RWPE1 (cell line): ENCODE data around the gene DDN.

Experiments
- CTCF ChIA-PET: fragments of 350-600 bp; sonication (Branson Sonifier 250); formaldehyde crosslinking; extraction: SDS; loops from one replicate; lab custom pipeline; 2021; lab: Yijun Ruan, JAX
- POLR2A ChIA-PET: fragments of 400-600 bp; formaldehyde crosslinking; extraction: SDS; loops from one replicate; lab custom pipeline; 2020; ENCODE audit warnings: antibody characterized with exemption; ENCODE audit not compliant: low non-redundant PET; lab: Yijun Ruan, JAX
- DNase-seq: peaks from one replicate; pipeline ENCODE4 v3.0.0; 2012; ENCODE audit warnings: low spot score
- H3K27ac ChIP-seq: fragments of 450-650 bp; 2 replicates; pipeline ENCODE4 v1.5.1; 2017
- TF ChIP-seq, protein P1 (sequence below): fragments of 450-650 bp; conservative IDR thresholded peaks from 2 replicates; pipeline ENCODE4 v1.5.1; 2017; ENCODE audit warnings: low read depth, mild to moderate bottlenecking

The DDN gene

DNA sequence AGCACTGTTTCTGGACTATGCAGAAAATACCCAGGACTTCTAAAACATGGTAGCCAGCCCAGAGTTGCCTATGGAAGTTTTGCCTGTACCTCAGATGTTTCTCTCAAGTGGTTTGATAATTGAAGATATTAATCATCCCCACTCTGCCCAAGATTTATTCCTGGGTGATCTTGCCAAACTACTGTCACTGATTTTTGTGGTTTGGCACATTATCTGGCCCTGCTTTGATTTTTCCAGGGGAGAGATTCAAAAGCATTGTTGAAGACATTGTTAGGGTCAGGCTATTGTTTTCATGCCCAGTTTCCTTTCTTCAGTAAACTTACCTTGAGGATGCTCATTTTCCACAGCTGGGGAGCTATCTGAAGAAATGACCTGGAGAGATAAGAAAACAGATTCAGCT, 13.6 kb upstream of the DDN start:
- no peak for DNase-seq
- POLR2A ChIA-PET: interaction anchor here (0.7 kb wide), 1 partner anchor 99 kb away, joined by 3 read pairs; no protein-coding TSS in a partner anchor
- CTCF ChIA-PET: interaction anchor here (0.7 to 1.6 kb wide), 3 partner anchors 25 to 75 kb away, joined by 4 to 5 read pairs (median 5); partner anchors contain the start of gene WNT1
- no peak overlapping the region for H3K27ac ChIP-seq
- TF ChIP-seq, protein P1, sequence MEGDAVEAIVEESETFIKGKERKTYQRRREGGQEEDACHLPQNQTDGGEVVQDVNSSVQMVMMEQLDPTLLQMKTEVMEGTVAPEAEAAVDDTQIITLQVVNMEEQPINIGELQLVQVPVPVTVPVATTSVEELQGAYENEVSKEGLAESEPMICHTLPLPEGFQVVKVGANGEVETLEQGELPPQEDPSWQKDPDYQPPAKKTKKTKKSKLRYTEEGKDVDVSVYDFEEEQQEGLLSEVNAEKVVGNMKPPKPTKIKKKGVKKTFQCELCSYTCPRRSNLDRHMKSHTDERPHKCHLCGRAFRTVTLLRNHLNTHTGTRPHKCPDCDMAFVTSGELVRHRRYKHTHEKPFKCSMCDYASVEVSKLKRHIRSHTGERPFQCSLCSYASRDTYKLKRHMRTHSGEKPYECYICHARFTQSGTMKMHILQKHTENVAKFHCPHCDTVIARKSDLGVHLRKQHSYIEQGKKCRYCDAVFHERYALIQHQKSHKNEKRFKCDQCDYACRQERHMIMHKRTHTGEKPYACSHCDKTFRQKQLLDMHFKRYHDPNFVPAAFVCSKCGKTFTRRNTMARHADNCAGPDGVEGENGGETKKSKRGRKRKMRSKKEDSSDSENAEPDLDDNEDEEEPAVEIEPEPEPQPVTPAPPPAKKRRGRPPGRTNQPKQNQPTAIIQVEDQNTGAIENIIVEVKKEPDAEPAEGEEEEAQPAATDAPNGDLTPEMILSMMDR: no peak

DNA sequence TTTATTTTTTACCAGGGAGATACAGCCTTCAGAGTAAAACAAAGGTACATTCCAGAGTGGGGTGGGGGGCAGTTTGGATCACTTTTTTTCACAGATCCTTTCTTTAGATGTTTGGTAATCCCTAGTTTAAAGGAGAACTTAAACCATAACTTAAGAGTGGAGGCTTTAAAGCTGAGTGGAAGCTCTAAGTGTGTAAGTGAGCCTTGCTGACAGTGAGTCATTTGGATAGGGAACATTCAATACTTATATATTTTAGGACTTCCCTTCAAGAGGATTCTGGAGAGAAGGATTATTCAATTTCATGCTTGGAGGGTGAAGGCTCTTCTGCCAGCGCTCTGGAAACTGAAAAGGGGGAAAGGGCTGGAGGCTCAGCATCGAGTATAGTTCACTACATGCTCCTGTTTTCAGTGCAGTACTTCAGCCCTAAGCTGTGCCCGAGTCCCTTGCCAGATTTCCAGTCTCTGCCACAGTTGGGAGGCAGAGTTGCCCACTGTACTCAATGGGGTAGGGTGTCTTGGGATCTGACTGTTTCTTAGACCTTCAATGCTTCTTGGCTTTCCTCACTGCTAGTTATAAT, 11.0 kb upstream of the DDN start:
- TF ChIP-seq, protein P1: no peak
- CTCF ChIA-PET: interaction anchor here (0.6 kb wide), 1 partner anchor 8 kb away, joined by 4 read pairs; no protein-coding TSS in a partner anchor
- H3K27ac ChIP-seq: no peak overlapping the region
- no peak for DNase-seq
- POLR2A ChIA-PET: no interaction called here

DNA sequence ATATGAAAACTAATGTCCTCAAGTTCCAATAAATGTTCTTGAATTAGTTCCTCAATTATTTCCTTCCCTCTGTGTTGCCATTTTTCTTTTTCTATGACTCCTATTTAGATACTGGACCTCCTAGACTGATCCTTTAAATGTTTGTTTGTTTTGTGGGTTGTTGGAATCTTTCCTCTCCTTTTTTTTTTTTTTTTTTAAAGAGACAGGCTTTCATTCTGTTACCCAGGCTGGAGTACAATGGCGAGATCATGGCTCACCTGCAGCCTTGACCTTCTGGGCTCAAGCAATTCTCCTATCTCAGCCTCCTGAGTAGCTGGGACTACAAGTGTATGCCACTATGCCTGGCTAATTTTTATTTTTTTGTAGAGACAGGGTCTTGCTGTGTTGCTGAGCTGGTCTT, 9.8 kb upstream of the DDN start:
- CTCF ChIA-PET: interaction anchor here (0.7 kb wide), 1 partner anchor 31 kb away, joined by 3 read pairs; no protein-coding TSS in a partner anchor

DNA sequence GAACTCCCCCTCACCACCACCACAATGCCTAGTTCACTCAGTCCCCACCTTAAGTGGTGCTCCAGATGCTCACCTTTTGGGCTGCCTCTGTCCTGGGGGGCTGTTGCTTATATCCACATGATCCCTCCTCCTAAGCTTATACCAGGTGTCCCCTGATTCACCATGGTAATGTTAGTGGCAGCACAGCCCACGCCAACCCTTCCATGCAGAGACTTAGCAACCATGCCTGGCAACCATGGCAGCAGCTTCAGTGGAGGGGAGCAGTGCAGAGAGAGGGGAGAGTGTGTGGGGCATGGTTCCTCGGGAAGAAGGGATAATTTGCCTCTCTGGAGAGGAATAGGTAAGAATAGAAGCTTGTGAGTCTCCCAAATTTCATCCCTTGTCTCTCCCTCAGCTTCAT, 1.2 kb upstream of the DDN start:
- TF ChIP-seq, protein P1: no peak
- ChIA-PET CTCF (interaction anchor here (0.7 to 4.6 kb wide), 4 partner anchors 12 to 74 kb away, joined by 3 to 17 read pairs (median 4); partner anchors contain the start of gene WNT1), POLR2A (no interaction called here)
- DNase-seq: no peak
- no peak overlapping the region for H3K27ac ChIP-seq

More for the DNA sequence above, 9.8 kb upstream of the DDN start:
- POLR2A ChIA-PET: no interaction called here
- TF ChIP-seq, protein P1: no peak
- H3K27ac ChIP-seq: no peak overlapping the region
- no peak for DNase-seq

DNA sequence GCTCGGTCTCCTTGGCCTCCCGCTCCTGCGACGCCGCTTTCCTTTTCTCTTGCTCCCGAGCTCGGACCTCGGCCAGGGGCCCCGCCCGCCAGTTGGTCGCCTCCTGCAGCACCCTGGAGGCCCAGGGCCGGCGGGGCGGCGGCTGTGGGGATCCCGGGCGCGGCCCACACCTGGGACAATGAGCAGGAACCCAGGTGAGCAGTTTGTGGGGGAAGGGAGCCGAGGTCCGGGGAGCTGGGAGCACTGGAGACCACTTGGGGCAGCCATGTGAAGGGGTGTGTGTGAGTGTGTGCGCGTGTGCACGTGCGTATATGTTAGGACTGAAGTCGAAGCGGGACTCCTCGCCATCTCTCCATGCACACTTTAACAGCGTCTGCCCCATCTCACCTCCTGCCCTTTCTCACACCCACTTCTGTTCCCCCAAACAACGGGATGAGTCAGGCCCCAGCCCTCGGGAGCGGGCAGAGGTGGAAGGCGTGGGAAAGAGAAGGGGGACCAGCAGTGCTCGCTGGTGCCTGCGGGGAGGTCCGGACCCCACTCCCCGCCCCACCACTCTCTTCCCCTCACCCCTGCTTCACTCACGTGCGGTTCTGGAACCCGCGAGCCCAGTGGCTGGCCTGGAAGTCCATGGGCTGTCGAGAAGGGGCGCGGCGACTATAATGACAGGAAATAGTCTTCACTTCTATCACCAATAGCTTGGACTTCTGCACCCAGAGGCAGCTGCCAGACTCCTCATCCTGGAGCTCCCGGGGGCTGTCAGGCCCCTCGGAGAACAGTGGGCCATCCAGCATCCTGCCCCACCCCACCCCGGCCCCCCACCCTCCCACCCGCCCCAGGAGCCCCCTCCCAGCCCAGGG, 450 bp downstream of the DDN start:
- no peak overlapping the region for H3K27ac ChIP-seq
- TF ChIP-seq, protein P1: no peak
- ChIA-PET POLR2A (interaction anchor here (0.8 kb wide), 1 partner anchor 85 kb away, joined by 4 read pairs; no protein-coding TSS in a partner anchor), CTCF (interaction anchor here (0.8 to 4.6 kb wide), 4 partner anchors 11 to 146 kb away, joined by 3 to 17 read pairs (median 9); partner anchors contain the start of gene WNT1)
- DNase-seq: no peak

DNA sequence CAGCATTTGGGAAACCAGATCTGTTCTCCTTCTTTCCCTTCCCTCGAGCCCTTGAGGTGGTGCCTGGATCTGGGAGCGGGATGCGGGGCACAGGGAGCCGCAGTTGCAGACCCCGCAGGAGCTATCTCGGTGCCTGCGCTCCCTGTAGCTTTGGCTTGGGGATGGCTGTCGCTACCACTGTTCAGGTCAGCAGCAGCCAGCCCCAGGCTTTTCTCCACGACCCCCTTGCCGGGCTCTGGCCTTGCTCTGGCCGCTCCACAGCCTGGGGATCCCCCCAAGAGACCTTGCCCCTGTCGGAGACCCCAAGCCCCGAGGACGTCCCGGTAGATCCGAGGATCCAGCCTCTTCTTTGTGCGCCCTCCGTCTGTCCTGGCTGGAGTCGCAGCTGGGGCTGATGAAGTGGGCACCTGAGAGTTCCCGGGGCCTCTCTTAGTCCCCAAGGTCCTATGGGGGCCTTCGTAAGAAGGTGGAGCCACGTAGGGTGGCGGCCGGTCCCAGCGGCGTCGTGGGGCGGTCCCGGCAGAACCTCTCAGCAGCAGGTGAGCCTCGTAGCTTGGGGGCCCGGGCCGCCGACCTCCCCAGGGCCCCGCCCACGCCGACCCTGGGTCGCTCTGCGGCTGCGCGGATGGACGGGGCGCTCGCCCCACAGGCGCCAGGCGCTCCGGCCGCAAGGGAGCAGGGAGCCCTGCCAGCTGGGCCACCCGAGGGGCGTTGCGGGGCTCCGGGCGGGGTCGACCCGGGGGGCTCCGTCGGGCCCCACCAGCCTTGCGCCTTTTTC, 1.3 kb downstream of the DDN start:
- no peak overlapping the region for H3K27ac ChIP-seq
- TF ChIP-seq, protein P1: no peak
- DNase-seq: no peak
- CTCF ChIA-PET: interaction anchor here (0.8 to 4.6 kb wide), 5 partner anchors 10 to 145 kb away, joined by 3 to 17 read pairs (median 4); partner anchors contain the start of gene WNT1
- POLR2A ChIA-PET: interaction anchor here (0.8 kb wide), 1 partner anchor 84 kb away, joined by 4 read pairs; no protein-coding TSS in a partner anchor
